ENCODE results near the gene MEMO1.
"Not testable (repeated sequence)": the region's sequence is repeated elsewhere in the genome, so short reads cannot be mapped to it uniquely, and the experiment has no call there.

Gene MEMO1

GRCh38 chr2:31998731-31999383, 12.0 kb downstream of the MEMO1 start:
- DNase-seq (ENCODE audit: low read depth) = no peak

GRCh38 chr2:31997653-31998052, 13.2 kb downstream of the MEMO1 start:
- DNase-seq (ENCODE audit: low read depth) = no peak

- peak; percentile 4 for DNase-seq (ENCODE audit: low read depth)
Observed at GRCh38 chr2:31996571-31997150, 14.1 kb downstream of the MEMO1 start.

GRCh38 chr2:31992934-31993333, 17.9 kb downstream of the MEMO1 start:
- DNase-seq (ENCODE audit: low read depth) = no peak

GRCh38 chr2:31992025-31992579, 18.7 kb downstream of the MEMO1 start:
- DNase-seq (ENCODE audit: low read depth) = no peak

- no peak for DNase-seq (ENCODE audit: low read depth)
Observed at GRCh38 chr2:31989946-31990345, 20.9 kb downstream of the MEMO1 start.

GRCh38 chr2:31987454-31988220, 23.2 kb downstream of the MEMO1 start:
- peak; percentile 52 for DNase-seq (ENCODE audit: low read depth)

- no peak for DNase-seq (ENCODE audit: low read depth)
Observed at GRCh38 chr2:31986906-31987305, 23.9 kb downstream of the MEMO1 start.

GRCh38 chr2:31983762-31984467, 26.9 kb downstream of the MEMO1 start:
- DNase-seq (ENCODE audit: low read depth) = no peak

- DNase-seq (ENCODE audit: low read depth) = peak; percentile 18
Observed at GRCh38 chr2:31980674-31981356, 30.0 kb downstream of the MEMO1 start.

GRCh38 chr2:31979956-31980355, 30.9 kb downstream of the MEMO1 start:
- peak; percentile 6 for DNase-seq (ENCODE audit: low read depth)

- DNase-seq (ENCODE audit: low read depth) = no peak
Observed at GRCh38 chr2:31979018-31979417, 31.8 kb downstream of the MEMO1 start.

- DNase-seq (ENCODE audit: low read depth) = no peak
Observed at GRCh38 chr2:31978436-31978835, 32.4 kb downstream of the MEMO1 start.

GRCh38 chr2:31973665-31974064, 37.1 kb downstream of the MEMO1 start:
- DNase-seq (ENCODE audit: low read depth) = peak; percentile 13

GRCh38 chr2:31972059-31972458, 38.7 kb downstream of the MEMO1 start:
- no peak for DNase-seq (ENCODE audit: low read depth)

GRCh38 chr2:31969178-31969577, 41.6 kb downstream of the MEMO1 start:
- no peak for DNase-seq (ENCODE audit: low read depth)

GRCh38 chr2:31967790-31968189, 43.0 kb downstream of the MEMO1 start:
- peak; percentile 11 for DNase-seq (ENCODE audit: low read depth)

GRCh38 chr2:31966402-31966801, 44.4 kb downstream of the MEMO1 start:
- DNase-seq (ENCODE audit: low read depth) = not testable (repeated sequence)

- no peak for DNase-seq (ENCODE audit: low read depth)
Observed at GRCh38 chr2:31965094-31965493, 45.7 kb downstream of the MEMO1 start.

GRCh38 chr2:31962757-31963361, 47.9 kb downstream of the MEMO1 start:
- no peak for DNase-seq (ENCODE audit: low read depth)

- no peak for DNase-seq (ENCODE audit: low read depth)
Observed at GRCh38 chr2:31958140-31958717, 52.6 kb downstream of the MEMO1 start.
